ENCODE measurements around the gene C22orf31. TPM values are rescaled to one million over a fixed set of nuclear protein-coding genes. Genes with fewer than 3 reads are reported as not detected.

The C22orf31 gene
- total RNA-seq, 2 donors from 2014 or later, result not detected

GRCh38 chr22:29054251-29054767, 7.3 kb downstream of the C22orf31 start:
- Histone ChIP-seq H3K9me3 (no peaks in the 10 kb centered on the region), H3K27me3 (no peaks in the 10 kb centered on the region), H3K27ac (no peak overlapping the region), H3K4me3 (no peak overlapping the region), H3K36me3 (replicated peaks in 1 of 2; ENCODE audit: insufficient read depth in 1 of 2, low read depth in 2 of 2) (peaks cover 0 to 10% of the 10 kb centered on the region in 2 donors), H3K4me1 (no peaks in the 10 kb centered on the region)
- TF ChIP-seq CTCF (IDR thresholded peaks at IDR 0.05) (no peak), POLR2A (IDR thresholded peaks at IDR 0.05) (no peak)
- intact Hi-C loops (cut with DNase I), result no loop called here
- WGBS, 2 donors, result 67 to 82% methylated on average over 2 to 10 of the region's 10 CpGs
- DNase-seq (no peak), ATAC-seq (no peak)

GRCh38 chr22:29053048-29053702, 8.5 kb downstream of the C22orf31 start:
- Histone ChIP-seq H3K9me3 (no peaks in the 10 kb centered on the region), H3K27me3 (no peaks in the 10 kb centered on the region), H3K4me3 (no peak overlapping the region), H3K36me3 (replicated peaks in 1 of 2; ENCODE audit: insufficient read depth in 1 of 2, low read depth in 2 of 2) (peaks cover 0 to 20% of the 10 kb centered on the region in 2 donors), H3K4me1 (no peaks in the 10 kb centered on the region), H3K27ac (no peak overlapping the region)
- TF ChIP-seq CTCF (IDR thresholded peaks at IDR 0.05), result no peak
- TF ChIP-seq POLR2A (IDR thresholded peaks at IDR 0.05), result no peak
- ATAC-seq, result no peak
- intact Hi-C loops (cut with DNase I), result no loop called here
- no peak for DNase-seq
- WGBS, 2 donors, result 91 to 93% methylated on average over 8 of the region's 8 CpGs

GRCh38 chr22:29050457-29050856, 11.2 kb downstream of the C22orf31 start:
- no peak for ATAC-seq
- peaks cover 0 to 27% of the 10 kb centered on the region in 2 donors for H3K36me3 ChIP-seq (replicated peaks in 1 of 2; ENCODE audit: insufficient read depth in 1 of 2, low read depth in 2 of 2)
- 92% methylated on average over 23 of the region's 24 CpGs; no CpG with 5 or more reads in 1 of the 2 donors for WGBS, 2 donors

GRCh38 chr22:29049655-29050263, 11.9 kb downstream of the C22orf31 start:
- 94% methylated on average over 37 of the region's 38 CpGs; no CpG with 5 or more reads in 1 of the 2 donors for WGBS, 2 donors
- no peaks in the 10 kb centered on the region for H3K9me3 ChIP-seq
- TF ChIP-seq POLR2A (IDR thresholded peaks at IDR 0.05), result no peak
- TF ChIP-seq CTCF (IDR thresholded peaks at IDR 0.05), result no peak
- no peaks in the 10 kb centered on the region for H3K27me3 ChIP-seq
- H3K4me3 ChIP-seq, result no peak overlapping the region
- peaks cover 0 to 27% of the 10 kb centered on the region in 2 donors for H3K36me3 ChIP-seq (replicated peaks in 1 of 2; ENCODE audit: insufficient read depth in 1 of 2, low read depth in 2 of 2)
- DNase-seq, result no peak
- H3K27ac ChIP-seq, result no peak overlapping the region
- ATAC-seq, result no peak
- intact Hi-C loops (cut with DNase I), result no loop called here
- H3K4me1 ChIP-seq, result no peaks in the 10 kb centered on the region

More at GRCh38 chr22:29050457-29050856, 11.2 kb downstream of the C22orf31 start:
- no peaks in the 10 kb centered on the region for H3K4me1 ChIP-seq
- intact Hi-C loops (cut with DNase I), result no loop called here
- TF ChIP-seq POLR2A (IDR thresholded peaks at IDR 0.05), result no peak
- TF ChIP-seq CTCF (IDR thresholded peaks at IDR 0.05), result no peak
- no peaks in the 10 kb centered on the region for H3K27me3 ChIP-seq
- no peak overlapping the region for H3K27ac ChIP-seq
- no peak overlapping the region for H3K4me3 ChIP-seq
- no peak for DNase-seq
- H3K9me3 ChIP-seq, result no peaks in the 10 kb centered on the region
